ENCODE results near the gene C11orf21.

Gene C11orf21

GRCh38 chr11:2320568-2321310, 19.0 kb upstream of the C11orf21 start:
- no peak for DNase-seq

GRCh38 chr11:2319791-2320472, 18.2 kb upstream of the C11orf21 start:
- DNase-seq: no peak

GRCh38 chr11:2318707-2319106, 17.0 kb upstream of the C11orf21 start:
- DNase-seq: no peak

- DNase-seq: no peak
Observed at GRCh38 chr11:2318123-2318522, 16.4 kb upstream of the C11orf21 start.

GRCh38 chr11:2317354-2318050, 15.8 kb upstream of the C11orf21 start:
- no peak for DNase-seq

- no peak for DNase-seq
Observed at GRCh38 chr11:2316963-2317244, 15.2 kb upstream of the C11orf21 start.

GRCh38 chr11:2316169-2316962, 14.6 kb upstream of the C11orf21 start:
- no peak for DNase-seq

- DNase-seq: no peak
Observed at GRCh38 chr11:2315395-2316168, 13.9 kb upstream of the C11orf21 start.

- no peak for DNase-seq
Observed at GRCh38 chr11:2314525-2315394, 13.0 kb upstream of the C11orf21 start.

GRCh38 chr11:2314136-2314524, 12.4 kb upstream of the C11orf21 start:
- no peak for DNase-seq

GRCh38 chr11:2313051-2313951, 11.6 kb upstream of the C11orf21 start:
- peak; percentile 11 for DNase-seq

GRCh38 chr11:2312232-2313042, 10.7 kb upstream of the C11orf21 start:
- no peak for DNase-seq

- peak; percentile 13 for DNase-seq
Observed at GRCh38 chr11:2311353-2312133, 9.8 kb upstream of the C11orf21 start.

- DNase-seq: no peak
Observed at GRCh38 chr11:2310786-2311352, 9.2 kb upstream of the C11orf21 start.

- peak; percentile 12 for DNase-seq
Observed at GRCh38 chr11:2310073-2310785, 8.5 kb upstream of the C11orf21 start.

GRCh38 chr11:2309251-2310072, 7.7 kb upstream of the C11orf21 start:
- DNase-seq: peak; percentile 9

- DNase-seq: no peak
Observed at GRCh38 chr11:2308713-2309112, 7.0 kb upstream of the C11orf21 start.

Measured in CD4-positive, alpha-beta T cell treated with Interleukin-15 for 1 hour (primary cell).